IPS-11a (cell line): Measurements from ENCODE around the gene MEGF6.

Experiments
- H3K4me3 ChIP-seq: one replicate; pipeline ENCODE4 v1.5.1; 2013; ENCODE audit warnings: low read depth, low read length, control low read depth

The MEGF6 gene

DNA sequence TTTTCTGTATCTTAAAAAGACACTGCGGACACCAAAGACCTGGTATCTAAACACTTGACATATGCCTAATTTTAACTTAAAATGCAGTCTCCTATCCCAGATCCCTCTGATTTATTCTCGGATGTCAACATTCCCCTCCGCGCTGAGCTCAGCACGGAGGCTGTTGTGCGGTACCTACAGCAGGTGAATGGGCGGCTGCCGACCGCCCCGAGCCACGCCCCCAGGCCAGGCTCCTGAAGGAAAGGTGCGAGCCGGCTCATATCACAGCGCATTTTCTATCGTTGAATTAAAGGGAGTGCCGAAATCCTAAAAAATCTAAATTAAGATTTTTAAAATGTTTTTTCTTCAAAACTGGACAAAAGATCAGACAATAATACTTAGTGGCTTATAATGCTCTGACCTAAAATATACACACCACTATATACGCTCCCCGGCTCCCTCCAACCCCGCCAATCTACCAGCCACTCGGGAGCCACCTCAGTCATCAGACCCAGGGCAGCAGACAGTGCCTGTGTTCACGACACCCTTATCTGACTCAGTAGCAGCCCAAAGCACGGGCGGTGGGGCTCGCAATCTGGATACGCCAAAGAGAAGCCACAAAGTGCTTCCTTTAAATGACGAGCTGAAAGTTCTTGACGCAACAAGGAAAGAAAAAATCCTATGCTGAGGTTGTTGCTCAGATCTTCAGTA lies 34.5 kb upstream of the MEGF6 start:
- no peak overlapping the region for H3K4me3 ChIP-seq

DNA sequence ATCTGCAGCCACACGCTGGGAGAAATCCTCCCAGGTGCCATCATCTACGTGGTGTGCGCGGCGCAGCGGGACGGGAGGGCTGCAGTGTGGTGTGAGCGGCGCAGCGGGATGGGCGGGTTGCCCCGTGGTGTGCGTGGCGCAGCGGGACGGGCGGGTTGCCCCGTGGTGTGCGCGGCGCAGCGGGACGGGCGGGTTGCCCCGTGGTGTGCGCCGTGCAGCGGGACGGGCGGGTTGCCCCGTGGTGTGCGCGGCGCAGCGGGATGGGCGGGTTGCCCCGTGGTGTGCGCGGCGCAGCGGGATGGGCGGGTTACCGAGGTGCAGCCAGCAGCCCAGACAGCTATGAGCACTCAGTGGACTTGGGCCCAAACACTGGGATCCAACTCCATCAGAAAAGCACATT lies 33.9 kb upstream of the MEGF6 start:
- no peak overlapping the region for H3K4me3 ChIP-seq

- no peak overlapping the region for H3K4me3 ChIP-seq
These were observed 33.0 kb upstream of the MEGF6 start for GRCh38 chr1:3644273-3644672.

DNA sequence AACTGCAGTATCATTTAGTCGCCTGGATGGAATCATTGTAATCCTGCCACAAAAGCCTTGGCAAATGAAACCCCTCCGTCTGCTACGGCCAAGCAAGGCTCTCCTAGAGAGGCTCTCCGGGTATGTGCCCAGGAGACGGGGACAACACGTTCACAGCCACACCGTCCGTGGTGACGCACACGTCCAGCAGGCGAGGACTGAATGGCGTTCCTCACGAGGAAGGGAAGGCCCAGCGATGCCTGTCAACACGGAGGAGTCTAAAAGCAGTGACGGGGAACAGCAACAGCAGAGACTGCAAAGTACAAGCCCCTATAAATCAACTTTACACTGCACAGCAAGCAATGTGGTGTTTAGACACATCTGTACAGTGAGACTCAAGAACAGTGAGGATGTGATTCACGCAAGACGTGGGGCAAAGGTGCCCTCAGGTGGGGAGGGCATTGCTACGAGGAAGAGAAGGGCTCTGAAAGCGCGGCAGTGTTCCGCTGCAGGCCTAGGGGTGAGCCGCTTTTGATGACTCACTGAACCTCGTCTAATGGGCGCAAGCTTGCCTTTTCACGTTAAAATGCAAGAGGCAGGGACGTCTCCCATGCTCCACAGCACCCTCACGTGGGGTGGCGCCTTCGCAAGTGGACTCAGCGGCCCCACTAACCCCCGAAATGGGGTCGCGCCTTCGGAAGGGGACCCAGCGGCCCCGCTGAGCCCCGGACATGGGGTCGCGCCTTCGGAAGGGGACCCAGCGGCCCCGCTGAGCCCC lies 31.8 kb upstream of the MEGF6 start:
- H3K4me3 ChIP-seq, result no peak overlapping the region

GRCh38 chr1:3641816-3642215 lies 30.5 kb upstream of the MEGF6 start:
- no peak overlapping the region for H3K4me3 ChIP-seq

GRCh38 chr1:3641046-3641760 lies 29.9 kb upstream of the MEGF6 start:
- H3K4me3 ChIP-seq, result no peak overlapping the region

DNA sequence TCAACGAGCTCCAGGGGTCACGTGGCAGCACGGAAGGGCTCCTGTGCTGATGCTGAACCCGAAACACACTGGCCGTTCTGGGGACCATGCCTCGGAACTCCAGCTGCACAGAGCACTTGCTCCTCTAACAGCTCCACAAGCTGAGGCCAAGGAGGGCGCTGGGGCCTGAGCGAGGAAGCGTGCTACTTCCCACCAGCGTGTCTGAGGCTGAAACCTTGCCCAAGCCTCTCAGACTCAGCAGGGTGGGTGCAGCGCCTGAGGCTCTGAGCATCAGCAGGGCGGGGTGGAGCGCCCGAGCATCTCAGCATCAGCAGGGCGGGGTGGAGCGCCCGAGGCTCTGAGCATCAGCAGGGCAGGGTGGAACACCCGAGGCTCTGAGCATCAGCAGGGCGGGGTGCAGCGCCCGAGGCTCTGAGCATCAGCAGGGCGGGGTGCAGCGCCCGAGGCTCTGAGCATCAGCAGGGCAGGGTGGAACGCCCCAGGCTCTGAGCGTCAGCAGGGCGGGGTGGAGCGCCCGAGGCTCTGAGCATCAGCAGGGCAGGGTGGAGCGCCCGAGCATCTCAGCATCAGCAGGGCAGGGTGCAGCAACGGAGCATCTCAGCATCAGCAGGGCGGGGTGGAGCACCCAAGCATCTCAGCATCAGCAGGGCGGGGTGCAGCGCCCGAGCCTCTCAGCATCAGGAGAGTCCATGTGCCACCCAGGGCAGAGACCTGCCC lies 29.0 kb upstream of the MEGF6 start:
- H3K4me3 ChIP-seq, result no peak overlapping the region

DNA sequence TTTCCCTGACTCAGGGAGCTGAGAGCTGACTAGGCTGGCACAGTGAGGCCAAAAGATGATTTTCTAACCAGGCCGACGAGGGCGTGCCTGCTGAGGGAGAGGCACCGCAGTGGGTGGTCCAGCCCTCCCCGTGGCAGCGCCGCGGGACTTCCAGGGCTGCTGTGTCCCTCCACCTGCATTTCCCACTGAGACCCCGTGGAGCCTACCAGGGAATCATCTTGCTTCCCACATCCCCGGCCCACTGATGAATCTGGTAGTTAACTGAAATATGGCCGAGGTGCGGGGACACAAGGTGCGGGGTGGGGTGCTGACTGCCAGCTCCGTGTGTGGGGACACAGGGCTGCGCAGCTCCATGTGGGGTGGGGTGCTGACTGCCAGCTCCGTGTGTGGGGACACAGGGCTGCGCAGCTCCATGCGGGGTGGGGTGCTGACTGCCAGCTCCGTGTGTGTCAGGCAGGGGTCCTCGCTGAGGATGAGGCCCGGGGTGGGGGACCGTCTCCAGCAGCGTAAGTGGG lies 28.1 kb upstream of the MEGF6 start:
- no peak overlapping the region for H3K4me3 ChIP-seq

DNA sequence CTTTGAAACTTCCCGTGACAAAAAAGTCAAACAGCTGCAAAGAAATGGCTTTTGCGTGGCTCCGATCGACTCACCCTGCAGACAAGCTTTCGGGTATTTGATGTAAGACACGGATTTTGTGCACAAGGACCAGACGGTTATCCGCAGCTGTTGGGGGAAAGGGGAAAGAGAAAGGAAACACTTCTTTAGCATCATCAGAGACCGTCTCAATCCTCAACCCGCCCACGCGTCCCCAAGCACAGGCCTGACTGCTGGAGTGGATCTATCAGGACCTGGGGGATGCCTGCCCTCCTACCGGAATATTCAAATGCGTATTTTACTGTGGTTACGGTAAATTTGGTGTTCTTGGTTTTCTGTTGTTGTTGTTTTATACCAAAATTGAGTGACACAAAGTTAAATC lies 27.4 kb upstream of the MEGF6 start:
- no peak overlapping the region for H3K4me3 ChIP-seq

GRCh38 chr1:3638027-3638426 lies 26.7 kb upstream of the MEGF6 start:
- H3K4me3 ChIP-seq, result no peak overlapping the region

DNA sequence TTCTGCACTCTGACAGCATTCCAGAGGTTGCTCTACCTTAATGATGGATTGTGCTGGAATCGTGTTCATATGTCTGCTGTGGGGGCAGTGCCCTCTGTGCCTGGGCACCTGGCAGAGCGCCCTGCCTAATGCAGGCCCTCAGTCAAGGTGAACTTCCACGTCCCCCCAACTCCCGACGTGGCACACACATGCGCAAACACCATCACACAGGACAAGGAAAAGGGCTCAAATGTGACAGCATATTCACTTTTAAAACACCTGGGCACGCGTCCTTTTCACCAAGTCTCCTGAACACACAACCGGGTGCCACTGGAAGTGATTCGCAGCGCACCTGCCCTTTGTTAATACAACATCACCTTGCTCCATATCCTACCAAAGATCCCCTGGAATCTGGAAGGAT lies 25.2 kb upstream of the MEGF6 start:
- no peak overlapping the region for H3K4me3 ChIP-seq

DNA sequence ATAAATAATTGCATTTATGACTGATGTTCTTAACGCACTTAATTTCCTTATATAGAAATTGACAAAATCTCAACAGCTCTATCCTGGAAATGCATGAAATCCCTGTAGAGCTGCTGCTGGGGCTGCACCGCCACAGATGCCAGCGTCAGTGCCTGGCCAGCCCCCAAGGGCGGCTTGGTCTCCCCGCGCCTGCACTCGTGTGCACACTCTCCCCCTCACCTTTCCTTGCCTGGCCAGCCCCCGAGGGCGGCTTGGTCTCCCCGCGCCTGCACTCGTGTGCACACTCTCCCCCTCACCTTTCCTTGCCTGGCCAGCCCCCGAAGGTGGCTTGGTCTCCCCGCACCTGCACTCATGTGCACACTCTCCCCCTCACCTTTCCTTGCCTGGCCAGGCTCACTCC lies 24.8 kb upstream of the MEGF6 start:
- H3K4me3 ChIP-seq, result no peak overlapping the region

DNA sequence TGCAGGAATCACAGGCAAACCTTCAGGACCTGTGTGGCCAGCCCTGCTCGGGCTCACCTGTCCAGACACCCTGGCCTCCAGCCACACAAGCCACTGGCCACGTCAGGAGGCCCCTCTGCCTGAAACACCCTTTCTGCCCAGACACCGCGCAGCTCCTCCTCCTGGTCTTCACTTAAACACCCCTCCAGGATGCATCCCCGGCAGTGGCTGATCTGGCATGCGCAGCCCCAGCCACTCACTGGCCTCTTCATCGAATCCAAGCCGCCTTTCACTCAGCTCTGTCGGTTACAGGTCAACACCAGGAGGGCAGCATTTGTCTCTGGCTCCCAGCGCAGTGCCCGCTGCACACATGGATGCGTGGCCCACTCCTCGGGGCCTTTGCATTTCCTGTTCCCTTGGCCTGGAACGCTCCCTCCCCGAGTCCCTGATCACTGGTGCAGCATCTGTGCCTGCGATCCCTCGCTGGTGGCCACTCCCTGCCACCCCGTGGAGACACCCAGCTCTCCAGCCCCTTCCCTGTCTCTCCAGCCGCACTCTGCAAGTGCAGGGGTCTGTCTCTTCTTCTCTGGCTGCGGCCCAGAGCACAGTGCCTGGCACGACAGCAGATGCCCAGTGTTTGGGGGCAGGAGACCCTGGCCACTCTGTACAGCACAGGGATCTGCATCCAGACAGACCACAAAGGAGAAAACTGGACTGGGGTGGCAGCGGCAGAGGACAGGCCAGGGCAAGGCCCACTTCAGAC lies 22.9 kb upstream of the MEGF6 start:
- H3K4me3 ChIP-seq, result no peak overlapping the region

DNA sequence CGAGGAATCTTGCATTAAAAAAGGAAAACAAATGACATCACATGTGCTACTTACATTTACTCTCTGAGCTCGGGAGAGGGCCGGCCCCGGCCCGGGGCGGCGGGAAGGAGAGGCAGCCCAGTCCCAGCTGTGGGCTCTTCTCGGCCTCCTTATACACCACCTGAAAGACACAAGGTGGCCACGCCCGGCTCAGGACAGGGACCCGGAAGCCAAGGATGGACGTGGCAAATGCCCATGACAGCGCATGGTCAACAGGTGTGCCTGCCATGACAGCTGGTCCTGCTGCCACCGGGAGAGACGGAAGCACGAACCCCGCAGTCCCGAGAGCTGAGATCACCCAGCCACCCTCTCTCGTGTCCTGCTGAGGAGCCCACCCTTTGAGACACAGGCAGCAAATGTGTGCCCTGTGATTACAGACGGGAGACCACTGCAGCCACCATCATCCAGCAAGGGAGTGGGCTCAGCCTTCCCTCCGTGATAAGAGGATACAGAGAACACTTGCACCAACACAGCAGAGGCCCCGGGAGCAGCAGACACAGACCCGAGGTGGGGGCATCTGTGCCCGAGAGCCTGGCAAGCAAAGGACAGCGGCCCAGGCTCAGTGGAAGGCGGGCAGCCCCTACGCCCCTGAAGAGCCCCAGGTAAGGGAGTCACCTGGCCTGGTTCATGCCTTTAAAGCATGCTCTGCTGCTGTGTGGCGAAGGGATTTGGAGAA lies 22.2 kb upstream of the MEGF6 start:
- H3K4me3 ChIP-seq, result no peak overlapping the region

GRCh38 chr1:3632716-3633343 lies 21.5 kb upstream of the MEGF6 start:
- no peak overlapping the region for H3K4me3 ChIP-seq

- no peak overlapping the region for H3K4me3 ChIP-seq
These were observed 21.0 kb upstream of the MEGF6 start for GRCh38 chr1:3632298-3632697.

- no peak overlapping the region for H3K4me3 ChIP-seq
These were observed 20.3 kb upstream of the MEGF6 start for GRCh38 chr1:3631320-3632260.

DNA sequence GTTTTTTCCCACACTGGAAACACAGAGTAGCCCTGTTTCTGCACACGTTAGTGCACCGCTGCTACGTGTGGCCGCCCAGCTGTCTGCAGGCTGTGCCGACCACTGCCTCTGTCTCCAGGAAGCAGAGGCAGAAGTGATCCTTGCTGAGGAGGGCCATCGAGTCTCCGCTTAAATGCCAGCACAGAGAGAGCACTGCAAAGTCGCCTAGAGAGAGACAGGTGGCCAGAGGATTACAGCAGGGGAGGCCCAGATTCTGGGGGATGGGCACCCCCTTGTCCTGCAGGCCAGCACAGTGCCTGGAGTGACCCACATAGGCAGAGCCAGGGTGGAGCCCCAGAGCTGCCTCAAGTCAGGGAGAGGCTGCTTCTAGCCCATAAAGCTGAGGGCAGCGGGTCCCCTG lies 19.6 kb upstream of the MEGF6 start:
- no peak overlapping the region for H3K4me3 ChIP-seq
